Ovary (tissue), 3 donors: ENCODE measurements around the gene RBKS.

ENCODE experiments used
- CTCF ChIP-seq, 3 donors: fragments of 450-650 bp in 2 of 3; fragments of 200-600 bp in 1 of 3; IDR thresholded peaks; one replicate each; pipeline versions ENCODE4 v1.5.1 to v1.8.0; 2016 to 2022; ENCODE audit warnings: antibody characterized with exemption in 3 of 3, mild to moderate bottlenecking in 1 of 3
- EP300 ChIP-seq: sonication (generic); formaldehyde crosslinking; IDR thresholded peaks from one replicate; pipeline ENCODE4 v1.6.1; 2017; ENCODE audit warnings: antibody characterized with exemption
- POLR2A ChIP-seq: fragments of 450-650 bp; IDR thresholded peaks from one replicate; pipeline ENCODE4 v1.6.1; 2017; ENCODE audit warnings: antibody characterized with exemption, mild to moderate bottlenecking, moderate library complexity
- donor health status: DM: no; HTN: no; CAD: no.

GRCh38 chr2:27887111-27887510 is 3.1 kb downstream of the RBKS start:
- TF ChIP-seq CTCF (IDR thresholded peaks at IDR 0.05) (no peak), POLR2A (no peak), EP300 (no peak)
